BLaER1 treated with 17β-estradiol and CSF1 and Interleukin-3, amounts not matched to agents 10 nM and 100 nM (cell line): Measurements from ENCODE around the gene SHLD2.
"Not testable (repeated sequence)": the region's sequence is repeated elsewhere in the genome, so short reads cannot be mapped to it uniquely, and the experiment has no call there.

Experiments used
- H3K27ac ChIP-seq, 11 experiments: shearing (Covaris generic); formaldehyde crosslinking; 2 replicates each; pipeline ENCODE4 v1.8.1; 2022
- H3K27me3 ChIP-seq, 11 experiments: shearing (Covaris generic); formaldehyde crosslinking; 2 replicates each; pipeline ENCODE4 v1.8.1; 2022
- H3K36me3 ChIP-seq, 11 experiments: shearing (Covaris generic); formaldehyde crosslinking; 2 replicates each; pipeline ENCODE4 v1.8.1; 2022
- H3K4me1 ChIP-seq, 10 experiments: shearing (Covaris generic); formaldehyde crosslinking; 2 replicates each; pipeline ENCODE4 v1.8.1; 2022
- H3K4me2 ChIP-seq, 11 experiments: shearing (Covaris generic); formaldehyde crosslinking; 2 replicates each; pipeline ENCODE4 v1.8.1; 2022
- H3K4me3 ChIP-seq, 10 experiments: shearing (Covaris generic); formaldehyde crosslinking; 2 replicates each; pipeline ENCODE4 v1.8.1; 2022
- H3K9ac ChIP-seq, 11 experiments: shearing (Covaris generic); formaldehyde crosslinking; 2 replicates each; pipeline ENCODE4 v1.8.1; 2022
- H3K9me3 ChIP-seq, 11 experiments: shearing (Covaris generic); formaldehyde crosslinking; replicated peaks in 1 of 11; 2 replicates each; pipeline ENCODE4 v1.8.1; 2022
- H4K20me1 ChIP-seq, 11 experiments: shearing (Covaris generic); formaldehyde crosslinking; 2 replicates each; pipeline ENCODE4 v1.8.1; 2022

Gene SHLD2

GRCh38 chr10:87133936-87134335 lies 38.9 kb downstream of the SHLD2 start:
- Histone ChIP-seq H3K36me3 (peaks cover 5 to 41% (median 35%) of the 10 kb centered on the region in 11 experiments), H3K9me3 (peaks cover 22 to 48% (median 26%) of the 10 kb centered on the region in 11 experiments), H3K4me1 (peaks cover 0 to 24% (median 7%) of the 10 kb centered on the region in 10 experiments; a peak in 9 of 20 replicates)
- not testable (repeated sequence) for H3K27ac ChIP-seq, H3K27me3 ChIP-seq, H4K20me1 ChIP-seq, H3K4me2 ChIP-seq, H3K4me3 ChIP-seq, H3K9ac ChIP-seq

- H3K9me3 ChIP-seq: peaks cover 22 to 48% (median 26%) of the 10 kb centered on the region in 11 experiments
- H3K4me1 ChIP-seq: peaks cover 0 to 24% (median 7%) of the 10 kb centered on the region in 10 experiments; a peak in 9 of 20 replicates
- not testable (repeated sequence) for H3K4me3 ChIP-seq, H4K20me1 ChIP-seq, H3K27ac ChIP-seq, H3K9ac ChIP-seq, H3K4me2 ChIP-seq, H3K27me3 ChIP-seq
- H3K36me3 ChIP-seq: peaks cover 5 to 37% (median 31%) of the 10 kb centered on the region in 11 experiments
These were observed 39.4 kb downstream of the SHLD2 start for GRCh38 chr10:87134440-87134839.

- not testable (repeated sequence) for H3K9ac ChIP-seq, H4K20me1 ChIP-seq, H3K4me1 ChIP-seq, H3K4me3 ChIP-seq, H3K4me2 ChIP-seq, H3K27me3 ChIP-seq, H3K27ac ChIP-seq
- Histone ChIP-seq H3K36me3 (peaks cover 5 to 29% (median 26%) of the 10 kb centered on the region in 11 experiments), H3K9me3 (peaks cover 22 to 38% (median 26%) of the 10 kb centered on the region in 11 experiments)
These were observed 42.5 kb downstream of the SHLD2 start for GRCh38 chr10:87137478-87137877.

GRCh38 chr10:87142230-87143108 lies 47.5 kb downstream of the SHLD2 start:
- H3K27ac ChIP-seq, H3K4me1 ChIP-seq: not testable (repeated sequence)

GRCh38 chr10:87143109-87143418 lies 48.1 kb downstream of the SHLD2 start:
- H3K27me3 ChIP-seq, H3K9me3 ChIP-seq, H3K4me1 ChIP-seq, H3K4me3 ChIP-seq, H3K27ac ChIP-seq, H4K20me1 ChIP-seq, H3K36me3 ChIP-seq, H3K9ac ChIP-seq, H3K4me2 ChIP-seq: not testable (repeated sequence)

More at GRCh38 chr10:87142230-87143108, 47.5 kb downstream of the SHLD2 start:
- H3K4me3 ChIP-seq, H3K27me3 ChIP-seq, H3K4me2 ChIP-seq, H4K20me1 ChIP-seq, H3K36me3 ChIP-seq, H3K9ac ChIP-seq: not testable (repeated sequence)
- H3K9me3 ChIP-seq: peaks cover 6 to 13% (median 7%) of the 10 kb centered on the region in 11 experiments

- not testable (repeated sequence) for H3K4me1 ChIP-seq, H3K9ac ChIP-seq, H3K27ac ChIP-seq, H3K9me3 ChIP-seq, H3K4me3 ChIP-seq, H3K27me3 ChIP-seq, H4K20me1 ChIP-seq, H3K36me3 ChIP-seq, H3K4me2 ChIP-seq
These were observed 50.6 kb downstream of the SHLD2 start for GRCh38 chr10:87145598-87145997.

- H3K9me3 ChIP-seq, H3K4me2 ChIP-seq, H3K27me3 ChIP-seq, H3K9ac ChIP-seq, H3K4me3 ChIP-seq, H3K4me1 ChIP-seq, H3K27ac ChIP-seq, H4K20me1 ChIP-seq: not testable (repeated sequence)
- H3K36me3 ChIP-seq: peaks cover 0 to 14% (median 5%) of the 10 kb centered on the region in 11 experiments; a peak in 8 of 22 replicates
These were observed 54.1 kb downstream of the SHLD2 start for GRCh38 chr10:87149020-87149609.

GRCh38 chr10:87151516-87151915 lies 56.5 kb downstream of the SHLD2 start:
- H3K4me2 ChIP-seq, H3K27ac ChIP-seq, H3K27me3 ChIP-seq: not testable (repeated sequence)

GRCh38 chr10:87156841-87157240 lies 61.8 kb downstream of the SHLD2 start:
- not testable (repeated sequence) for H3K27ac ChIP-seq, H3K4me1 ChIP-seq, H3K4me3 ChIP-seq, H3K27me3 ChIP-seq, H3K4me2 ChIP-seq, H4K20me1 ChIP-seq, H3K9ac ChIP-seq, H3K9me3 ChIP-seq
- H3K36me3 ChIP-seq: peaks cover 0 to 11% (median 5%) of the 10 kb centered on the region in 11 experiments; a peak in 9 of 22 replicates

More at GRCh38 chr10:87151516-87151915, 56.5 kb downstream of the SHLD2 start:
- H3K4me1 ChIP-seq, H3K9ac ChIP-seq, H4K20me1 ChIP-seq, H3K4me3 ChIP-seq, H3K9me3 ChIP-seq: not testable (repeated sequence)
- H3K36me3 ChIP-seq: peaks cover 0 to 14% (median 5%) of the 10 kb centered on the region in 11 experiments; a peak in 9 of 22 replicates

GRCh38 chr10:87157821-87158220 lies 62.8 kb downstream of the SHLD2 start:
- not testable (repeated sequence) for H3K4me2 ChIP-seq, H4K20me1 ChIP-seq, H3K4me1 ChIP-seq, H3K27ac ChIP-seq, H3K9ac ChIP-seq, H3K9me3 ChIP-seq, H3K4me3 ChIP-seq, H3K27me3 ChIP-seq, H3K36me3 ChIP-seq

GRCh38 chr10:87162703-87163293 lies 67.8 kb downstream of the SHLD2 start:
- H4K20me1 ChIP-seq, H3K4me2 ChIP-seq: not testable (repeated sequence)

GRCh38 chr10:87163414-87163813 lies 68.4 kb downstream of the SHLD2 start:
- H4K20me1 ChIP-seq, H3K4me3 ChIP-seq, H3K9ac ChIP-seq, H3K9me3 ChIP-seq, H3K4me2 ChIP-seq, H3K27me3 ChIP-seq, H3K27ac ChIP-seq, H3K4me1 ChIP-seq, H3K36me3 ChIP-seq: not testable (repeated sequence)

More at GRCh38 chr10:87162703-87163293, 67.8 kb downstream of the SHLD2 start:
- not testable (repeated sequence) for H3K4me1 ChIP-seq, H3K36me3 ChIP-seq, H3K9ac ChIP-seq, H3K9me3 ChIP-seq, H3K27me3 ChIP-seq, H3K27ac ChIP-seq, H3K4me3 ChIP-seq

- not testable (repeated sequence) for H3K4me1 ChIP-seq, H3K9me3 ChIP-seq, H3K4me2 ChIP-seq, H4K20me1 ChIP-seq, H3K27me3 ChIP-seq, H3K4me3 ChIP-seq, H3K9ac ChIP-seq, H3K36me3 ChIP-seq, H3K27ac ChIP-seq
These were observed 74.9 kb downstream of the SHLD2 start for GRCh38 chr10:87169857-87170256.

GRCh38 chr10:87170705-87171104 lies 75.7 kb downstream of the SHLD2 start:
- not testable (repeated sequence) for H4K20me1 ChIP-seq, H3K4me2 ChIP-seq, H3K36me3 ChIP-seq, H3K9ac ChIP-seq, H3K27me3 ChIP-seq, H3K27ac ChIP-seq, H3K4me1 ChIP-seq, H3K4me3 ChIP-seq, H3K9me3 ChIP-seq
